GM18499 (cell line): ENCODE data around the gene SNCG.
"Not testable (repeated sequence)": the region's sequence is repeated elsewhere in the genome, so short reads cannot be mapped to it uniquely, and the experiment has no call there.

ENCODE experiments used
- ATAC-seq: cut with Tn5 transposase; IDR thresholded peaks from one replicate; pipeline ENCODE4 v1.9.1; 2021; ENCODE audit warnings: moderate number of reproducible peaks; ENCODE audit not compliant: insufficient read depth, unreplicated experiment

Gene SNCG

DNA sequence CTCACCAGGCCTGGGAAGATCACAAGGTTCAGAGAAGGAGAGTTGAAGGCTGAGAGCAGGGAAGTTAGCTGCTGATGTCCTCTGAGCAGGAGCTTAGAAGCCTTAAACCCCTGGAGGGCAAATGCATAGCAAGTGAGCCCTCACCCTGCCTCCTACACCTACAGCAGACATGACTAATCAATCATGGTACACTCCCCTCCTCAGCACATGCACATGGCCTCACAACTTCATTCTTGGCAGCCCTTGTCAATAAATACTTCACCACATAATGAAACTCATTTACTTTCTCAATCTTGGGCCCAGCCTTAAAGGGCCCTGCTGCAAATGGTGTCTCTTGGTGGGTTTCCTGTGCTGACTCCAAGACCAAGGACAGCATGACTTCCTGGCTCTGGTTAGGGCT lies 13.9 kb upstream of the SNCG start:
- ATAC-seq = no peak

DNA sequence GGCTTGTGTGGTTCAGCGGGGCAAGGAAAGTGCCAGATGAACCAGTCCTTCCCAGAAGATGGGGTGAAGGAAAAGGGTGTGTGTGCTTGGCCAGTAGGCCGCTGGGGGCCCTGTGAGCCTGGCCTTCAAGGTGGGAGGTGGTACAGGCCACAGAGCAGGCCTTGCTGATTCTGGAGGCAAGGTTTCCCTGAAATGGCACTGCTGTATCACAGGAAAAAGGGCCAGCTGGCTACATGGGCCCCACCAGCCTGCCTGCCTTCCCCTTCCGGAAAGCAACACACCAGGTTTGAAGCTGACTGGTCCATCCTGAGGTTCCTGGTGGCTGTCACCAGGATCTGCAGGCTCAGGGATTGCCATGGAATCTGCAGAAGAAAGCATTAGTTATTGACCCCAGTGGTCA lies 13.5 kb upstream of the SNCG start:
- no peak for ATAC-seq

- ATAC-seq = no peak
These were observed 12.8 kb upstream of the SNCG start for GRCh38 chr10:86945361-86946212.

DNA sequence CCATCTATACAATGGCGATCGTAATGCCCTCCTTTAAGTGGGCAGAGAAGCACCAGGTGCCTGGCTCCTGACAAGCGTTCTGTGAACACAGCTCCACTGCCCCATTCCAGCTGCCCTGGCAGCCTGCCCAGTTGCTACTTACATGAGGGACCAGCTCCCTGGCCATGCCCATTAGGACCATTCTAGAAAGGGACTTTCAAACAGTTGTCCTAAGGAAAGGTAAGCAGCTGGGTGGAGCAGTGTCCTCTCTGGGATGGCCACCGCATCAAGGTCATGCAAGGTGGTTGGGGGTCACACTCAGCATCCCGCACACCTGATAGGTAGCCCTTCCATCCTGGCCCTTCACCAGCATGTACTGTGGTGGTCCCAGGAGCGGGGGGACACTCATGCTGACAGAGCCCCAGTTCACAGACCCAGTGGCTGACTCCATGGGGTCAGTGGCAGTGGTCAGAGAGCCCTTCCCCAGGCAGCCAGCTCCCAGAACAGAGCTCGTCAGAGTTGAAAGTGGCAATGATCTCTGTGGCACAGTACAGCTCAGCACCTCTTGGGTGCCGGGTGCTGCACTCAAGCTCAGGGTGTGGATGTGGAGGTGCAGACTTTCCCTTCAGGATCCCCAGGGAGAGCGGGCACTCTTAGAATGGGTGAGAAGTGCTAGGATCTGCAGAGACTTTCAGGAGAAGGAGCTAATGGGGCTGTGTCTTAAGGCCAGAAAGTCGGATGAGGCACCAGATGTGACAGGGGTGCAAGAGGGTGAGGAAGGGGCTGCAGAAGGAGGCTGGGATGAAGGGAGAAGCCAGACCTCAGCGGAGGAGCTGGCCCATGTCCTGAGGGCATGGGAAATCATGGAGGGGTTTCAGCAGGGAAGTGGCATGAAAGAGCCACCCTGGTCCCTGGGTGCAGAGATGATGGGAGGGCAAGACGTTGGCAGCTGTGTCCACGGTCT lies 11.9 kb upstream of the SNCG start:
- ATAC-seq = no peak

GRCh38 chr10:86947806-86948205 lies 10.6 kb upstream of the SNCG start:
- not testable (repeated sequence) for ATAC-seq

DNA sequence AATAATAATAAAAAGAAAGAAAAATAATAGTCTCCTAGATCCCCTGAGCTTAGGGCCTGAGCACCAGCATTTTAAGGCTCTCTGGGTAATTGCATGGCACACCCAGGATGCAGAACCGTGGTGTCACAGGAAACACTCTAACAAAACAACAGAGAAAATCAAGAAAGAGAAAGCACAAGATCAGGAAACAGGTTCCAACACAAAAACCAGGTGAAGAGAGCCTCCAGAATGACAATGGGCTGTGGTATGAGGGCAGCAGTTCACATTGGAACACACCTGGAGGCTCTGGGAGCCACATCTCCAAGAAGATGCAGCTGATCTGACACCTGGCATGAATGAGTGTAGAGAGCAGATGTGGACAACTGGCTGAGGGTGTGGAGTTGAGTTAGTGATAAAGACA lies 8.1 kb upstream of the SNCG start:
- no peak for ATAC-seq

GRCh38 chr10:86951184-86951761 lies 7.1 kb upstream of the SNCG start:
- ATAC-seq = no peak

DNA sequence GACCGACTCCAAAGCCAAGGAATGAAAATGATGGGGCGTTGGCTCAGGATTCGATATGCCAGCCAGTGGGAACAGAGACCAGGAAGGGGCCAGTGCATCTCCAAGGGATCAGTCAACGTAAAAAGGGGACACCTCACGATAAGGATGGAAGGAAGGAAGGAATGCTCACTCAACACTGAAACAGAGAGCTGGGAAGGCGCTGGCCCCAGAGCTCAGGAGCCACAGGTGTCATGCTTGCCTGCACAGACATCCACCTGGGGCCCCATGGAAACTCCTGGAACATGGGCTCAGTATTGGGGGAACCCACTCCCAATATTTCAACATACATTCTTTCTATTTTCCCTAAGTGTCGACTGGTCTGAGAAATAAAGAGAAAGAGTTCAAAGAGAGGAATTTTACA lies 6.3 kb upstream of the SNCG start:
- ATAC-seq = no peak

- not testable (repeated sequence) for ATAC-seq
These were observed 5.7 kb upstream of the SNCG start for GRCh38 chr10:86952697-86953096.

GRCh38 chr10:86953747-86954680 lies 4.4 kb upstream of the SNCG start:
- no peak for ATAC-seq

DNA sequence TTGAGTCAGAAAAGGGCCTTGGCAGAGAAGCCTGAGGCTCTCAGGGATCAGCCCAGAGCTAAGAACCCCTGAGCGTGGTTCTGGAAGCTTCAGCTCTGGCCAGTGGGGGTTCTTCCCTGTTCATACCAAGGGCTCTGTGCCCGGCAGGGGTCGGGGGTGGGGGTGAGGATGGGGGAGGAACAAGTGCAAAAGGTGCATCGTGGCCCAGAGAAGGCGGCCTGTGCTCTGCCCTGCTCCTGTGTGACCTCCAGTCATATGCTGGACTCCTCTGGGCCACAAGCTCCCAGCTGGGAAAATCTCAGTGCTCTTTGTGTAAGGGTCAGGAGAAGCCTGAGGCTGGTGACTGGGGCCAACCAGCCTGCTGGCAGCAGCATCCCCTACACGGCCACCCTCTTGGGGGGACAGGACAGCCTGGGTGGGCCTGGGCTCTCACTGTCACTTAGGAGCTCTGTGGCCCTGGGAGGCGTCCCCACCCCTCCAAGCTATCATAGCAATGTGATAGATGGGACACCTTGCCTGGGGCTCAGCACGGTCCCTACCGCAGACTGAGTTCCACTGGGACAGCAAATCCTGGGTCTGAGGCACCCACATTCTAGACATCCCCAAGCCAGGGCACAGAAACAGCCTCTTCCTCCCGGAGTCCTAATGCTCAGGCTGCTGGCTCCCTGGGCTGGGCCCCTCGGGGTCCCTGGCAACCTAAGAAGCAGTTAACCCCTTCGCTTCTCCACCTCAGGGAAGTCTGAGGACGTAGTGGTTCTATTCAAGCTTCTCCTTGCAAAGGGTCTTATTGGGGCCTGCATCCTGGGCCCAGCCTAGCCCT lies 3.5 kb upstream of the SNCG start:
- ATAC-seq = no peak

- no peak for ATAC-seq
These were observed 2.8 kb upstream of the SNCG start for GRCh38 chr10:86955501-86956194.

DNA sequence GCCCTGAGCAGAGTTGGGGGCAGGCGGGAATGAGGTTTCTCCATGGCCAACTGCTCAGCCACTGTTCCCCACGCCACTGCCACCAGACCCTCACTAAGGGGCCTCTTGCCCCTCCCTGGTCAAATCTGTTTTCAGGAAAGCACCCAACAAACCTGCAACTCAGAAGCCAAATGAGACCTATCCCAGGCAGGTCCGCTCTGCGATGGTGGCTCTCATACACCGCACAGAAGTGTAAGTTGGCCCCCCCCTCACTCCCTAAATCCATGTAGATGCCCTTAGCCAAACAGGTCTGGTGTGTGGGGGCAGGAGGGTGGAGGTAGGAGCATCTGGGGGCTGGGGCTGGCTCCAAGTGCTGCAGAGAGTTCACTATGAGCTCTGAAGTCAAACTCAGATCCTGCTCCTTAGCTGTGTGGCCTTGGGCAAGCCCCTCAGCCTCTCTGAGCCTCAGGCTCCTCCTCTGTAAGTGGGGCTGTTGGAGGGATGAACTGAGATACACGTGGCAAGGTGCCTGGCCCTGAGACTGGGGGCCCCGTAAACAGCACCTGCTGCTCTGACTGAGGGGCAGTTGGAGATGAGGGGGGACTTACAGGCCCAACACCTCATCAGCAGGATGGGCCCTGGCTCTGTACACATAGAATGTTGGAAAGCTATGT lies 2.1 kb upstream of the SNCG start:
- ATAC-seq = no peak

DNA sequence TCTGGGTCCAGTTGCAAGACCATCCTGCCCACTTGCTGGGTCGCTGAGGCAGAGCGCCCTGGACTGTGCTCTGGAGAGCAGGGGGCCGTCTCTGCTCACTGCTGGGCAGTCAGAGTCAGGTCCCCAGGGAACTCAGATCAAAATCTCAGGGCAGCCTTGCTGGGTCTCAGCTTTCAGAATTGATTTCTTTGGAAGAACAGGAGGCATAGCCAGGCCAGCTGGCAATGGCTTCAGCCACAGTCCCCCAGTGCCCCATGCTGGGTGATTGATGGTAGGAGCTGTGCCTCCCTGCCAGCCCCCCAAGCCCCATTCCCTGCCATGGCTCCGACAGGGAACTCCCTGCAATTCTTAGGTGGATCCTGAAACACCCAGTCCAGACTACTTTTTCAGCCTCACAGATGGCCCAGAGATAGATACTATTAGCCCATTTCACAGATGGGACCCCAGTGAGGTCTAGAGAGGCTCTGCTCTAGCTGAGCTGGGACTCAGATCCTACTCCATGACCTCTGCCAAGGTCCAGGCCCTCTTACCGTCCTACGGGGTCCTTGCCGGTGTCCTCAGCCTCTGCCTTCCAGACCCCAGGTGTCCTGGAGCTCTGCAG lies 1.5 kb upstream of the SNCG start:
- no peak for ATAC-seq

- no peak for ATAC-seq
These were observed 806 bp upstream of the SNCG start, which contains the start of gene MMRN2 for GRCh38 chr10:86957471-86958115. TSS of gene MMRN2 (minus strand) at chr10:86957615. CDS start at chr10:86957541, 74 bp downstream.

- no peak for ATAC-seq
These were observed 720 bp downstream of the SNCG start for GRCh38 chr10:86958901-86959736.
